ENCODE measurements around the gene THSD4. TPM values are rescaled to one million over a fixed set of nuclear protein-coding genes. Genes with fewer than 3 reads are reported as not detected.
A peak's percentile ranks its signal among the peaks of the same experiment; 100 is the strongest.

The THSD4 gene
- total and polyA plus RNA-seq, 4 donors = 6.0 to 42.4 (median 18.5) TPM

DNA sequence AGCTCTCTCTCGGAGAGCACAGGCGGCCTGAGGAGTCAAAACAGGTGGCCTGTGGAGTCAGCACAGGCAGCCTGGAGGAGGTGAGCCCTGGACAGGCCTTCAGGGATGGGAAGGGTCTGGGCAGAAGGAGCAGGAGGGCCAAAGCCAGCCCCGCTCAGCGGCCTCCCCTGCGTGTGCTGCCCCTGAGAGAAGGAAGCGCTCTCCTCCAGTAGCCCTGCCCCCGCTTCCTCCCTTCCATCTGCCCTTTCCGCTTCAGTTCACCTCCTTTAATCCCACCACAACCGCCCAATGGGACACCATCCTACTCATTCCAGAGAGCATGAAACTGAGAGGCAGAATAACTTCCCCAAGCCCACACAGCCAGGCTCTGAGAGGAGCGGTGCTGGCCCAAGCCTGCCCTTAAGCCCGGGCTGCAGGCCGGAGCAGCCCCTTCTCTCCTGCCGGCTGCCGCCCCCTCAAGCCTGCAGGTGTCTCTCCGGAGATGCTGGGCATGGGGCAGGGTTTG is 691.9 kb downstream of the THSD4 start:
- TF ChIP-seq, protein P1, sequence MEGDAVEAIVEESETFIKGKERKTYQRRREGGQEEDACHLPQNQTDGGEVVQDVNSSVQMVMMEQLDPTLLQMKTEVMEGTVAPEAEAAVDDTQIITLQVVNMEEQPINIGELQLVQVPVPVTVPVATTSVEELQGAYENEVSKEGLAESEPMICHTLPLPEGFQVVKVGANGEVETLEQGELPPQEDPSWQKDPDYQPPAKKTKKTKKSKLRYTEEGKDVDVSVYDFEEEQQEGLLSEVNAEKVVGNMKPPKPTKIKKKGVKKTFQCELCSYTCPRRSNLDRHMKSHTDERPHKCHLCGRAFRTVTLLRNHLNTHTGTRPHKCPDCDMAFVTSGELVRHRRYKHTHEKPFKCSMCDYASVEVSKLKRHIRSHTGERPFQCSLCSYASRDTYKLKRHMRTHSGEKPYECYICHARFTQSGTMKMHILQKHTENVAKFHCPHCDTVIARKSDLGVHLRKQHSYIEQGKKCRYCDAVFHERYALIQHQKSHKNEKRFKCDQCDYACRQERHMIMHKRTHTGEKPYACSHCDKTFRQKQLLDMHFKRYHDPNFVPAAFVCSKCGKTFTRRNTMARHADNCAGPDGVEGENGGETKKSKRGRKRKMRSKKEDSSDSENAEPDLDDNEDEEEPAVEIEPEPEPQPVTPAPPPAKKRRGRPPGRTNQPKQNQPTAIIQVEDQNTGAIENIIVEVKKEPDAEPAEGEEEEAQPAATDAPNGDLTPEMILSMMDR (IDR thresholded peaks at IDR 0.05; ENCODE audit: control extremely low read depth, extremely low read depth) = no peak
- Histone ChIP-seq H3K36me3 (ENCODE audit: control insufficient read depth in 4 of 4, insufficient read depth in 4 of 4, low read length in 4 of 4) (no peaks in the 10 kb centered on the region), H3K9ac (ENCODE audit: insufficient read depth in 1 of 2, low read length in 2 of 2) (no peak overlapping the region), H3K27ac (ENCODE audit: low read depth in 1 of 2, low read length in 1 of 2) (no peak overlapping the region), H3K4me3 (no peak overlapping the region), H3K4me1 (ENCODE audit: control insufficient read depth in 5 of 5, insufficient read depth in 5 of 5, low read length in 5 of 5) (peaks cover 0 to 33% (median 4%) of the 10 kb centered on the region in 5 donors), H3K27me3 (ENCODE audit: control insufficient read depth in 3 of 3, insufficient read depth in 3 of 3, low read length in 2 of 3) (no peaks in the 10 kb centered on the region), H3K9me3 (ENCODE audit: control insufficient read depth in 4 of 4, insufficient read depth in 3 of 4, low read length in 3 of 4) (peaks cover 0 to 2% (median 0%) of the 10 kb centered on the region in 4 donors)
- DNase-seq (peak in 1 of 3 donors; percentile 43), ATAC-seq (ENCODE audit: insufficient read depth, low FRiP score) (no peak)
- WGBS, 2 donors = 74 to 80% methylated on average over 15 of the region's 15 CpGs

DNA sequence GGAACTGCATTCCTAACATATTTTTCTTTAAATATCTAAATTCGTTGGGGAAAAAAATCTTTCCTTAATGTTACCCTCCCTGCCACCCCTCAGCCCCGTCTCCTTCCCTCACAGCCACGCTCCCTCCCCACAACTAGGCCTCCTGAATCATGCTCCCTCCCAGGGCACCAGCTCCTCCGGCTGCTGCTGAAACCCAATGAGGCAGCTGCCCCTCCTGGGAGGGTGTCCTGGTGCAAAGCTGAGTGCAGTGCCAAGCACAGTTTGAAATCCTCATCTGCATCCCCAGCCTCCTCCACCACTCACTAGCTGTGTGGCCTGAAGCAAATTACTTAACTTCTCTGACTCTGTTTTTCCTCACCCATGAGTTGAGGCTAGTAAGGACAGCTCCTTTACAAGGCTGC is 692.4 kb downstream of the THSD4 start:
- WGBS, 2 donors = 61 to 77% methylated on average over 4 of the region's 4 CpGs

DNA sequence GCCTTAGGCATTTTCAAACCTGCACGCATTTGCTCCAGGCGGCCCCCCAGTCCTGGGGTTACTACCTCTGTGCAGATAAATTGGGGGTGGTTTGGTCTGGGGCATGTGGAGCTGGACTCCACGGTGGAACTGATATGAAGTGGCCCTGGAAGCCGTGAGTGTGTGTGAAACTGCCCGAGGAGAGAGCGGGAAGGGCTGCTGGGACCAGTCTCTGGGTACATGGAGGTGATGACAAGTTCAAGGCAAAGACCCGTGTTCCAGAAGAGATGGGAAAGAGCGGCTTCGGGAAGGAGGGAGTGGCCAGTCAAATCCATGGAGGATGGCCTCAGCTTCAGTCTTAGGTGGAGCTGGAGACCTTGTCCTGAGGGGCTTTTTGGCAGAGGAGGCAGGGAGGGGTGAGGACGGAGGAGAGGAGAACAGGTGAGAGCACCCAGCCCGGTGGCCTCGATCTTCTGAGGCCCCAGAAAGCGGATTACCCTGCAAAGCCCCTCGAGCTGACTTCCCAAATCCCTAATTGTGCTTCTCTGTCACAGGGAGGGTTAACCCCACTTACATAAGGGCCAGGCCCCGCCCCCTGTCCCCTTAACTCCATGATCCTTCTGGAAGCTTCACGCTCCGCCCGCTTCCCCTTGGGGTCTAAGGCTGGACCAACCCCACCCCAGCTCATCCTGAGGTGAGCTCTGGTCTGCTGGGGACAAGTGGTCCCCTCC is 693.2 kb downstream of the THSD4 start:
- Histone ChIP-seq H3K27me3 (ENCODE audit: control insufficient read depth in 3 of 3, insufficient read depth in 3 of 3, low read length in 2 of 3) (no peaks in the 10 kb centered on the region), H3K4me1 (ENCODE audit: control insufficient read depth in 5 of 5, insufficient read depth in 5 of 5, low read length in 5 of 5) (peaks cover 0 to 33% (median 4%) of the 10 kb centered on the region in 5 donors), H3K4me3 (no peak overlapping the region), H3K9ac (ENCODE audit: insufficient read depth in 1 of 2, low read length in 2 of 2) (no peak overlapping the region), H3K9me3 (ENCODE audit: control insufficient read depth in 4 of 4, insufficient read depth in 3 of 4, low read length in 3 of 4) (peaks cover 0 to 2% (median 0%) of the 10 kb centered on the region in 4 donors), H3K36me3 (ENCODE audit: control insufficient read depth in 4 of 4, insufficient read depth in 4 of 4, low read length in 4 of 4) (no peaks in the 10 kb centered on the region), H3K27ac (ENCODE audit: low read depth in 1 of 2, low read length in 1 of 2) (no peak overlapping the region)
- WGBS, 2 donors = 88 to 93% methylated on average over 18 of the region's 18 CpGs
- no peak for DNase-seq
- TF ChIP-seq, protein P1 (IDR thresholded peaks at IDR 0.05; ENCODE audit: control extremely low read depth, extremely low read depth) = no peak
- ATAC-seq (ENCODE audit: insufficient read depth, low FRiP score) = no peak

More for the DNA sequence above, 692.4 kb downstream of the THSD4 start:
- no peaks in the 10 kb centered on the region for H3K27me3 ChIP-seq (ENCODE audit: control insufficient read depth in 3 of 3, insufficient read depth in 3 of 3, low read length in 2 of 3)
- ATAC-seq (ENCODE audit: insufficient read depth, low FRiP score) (no peak), DNase-seq (no peak)
- no peak overlapping the region for H3K4me3 ChIP-seq
- peaks cover 0 to 33% (median 4%) of the 10 kb centered on the region in 5 donors for H3K4me1 ChIP-seq (ENCODE audit: control insufficient read depth in 5 of 5, insufficient read depth in 5 of 5, low read length in 5 of 5)
- H3K9ac ChIP-seq (ENCODE audit: insufficient read depth in 1 of 2, low read length in 2 of 2) = no peak overlapping the region
- TF ChIP-seq, protein P1 (IDR thresholded peaks at IDR 0.05; ENCODE audit: control extremely low read depth, extremely low read depth) = no peak
- no peak overlapping the region for H3K27ac ChIP-seq (ENCODE audit: low read depth in 1 of 2, low read length in 1 of 2)
- H3K36me3 ChIP-seq (ENCODE audit: control insufficient read depth in 4 of 4, insufficient read depth in 4 of 4, low read length in 4 of 4) = no peaks in the 10 kb centered on the region
- H3K9me3 ChIP-seq (ENCODE audit: control insufficient read depth in 4 of 4, insufficient read depth in 3 of 4, low read length in 3 of 4) = peaks cover 0 to 2% (median 0%) of the 10 kb centered on the region in 4 donors

Measured in lung (tissue), 12 donors.